ENCODE results near the gene CCDC38.

Gene CCDC38

GRCh38 chr12:95896846-95897245, 45.6 kb downstream of the CCDC38 start:
- Histone ChIP-seq H3K27me3 (ENCODE audit: insufficient read depth, low read length) (no peaks in the 10 kb centered on the region), H3K36me3 (ENCODE audit: insufficient read depth, low read length) (no peaks in the 10 kb centered on the region), H3K4me1 (ENCODE audit: insufficient read depth, low read length) (no peaks in the 10 kb centered on the region), H2AFZ (ENCODE audit: low read depth, low read length) (no peak overlapping the region), H3K4me3 (ENCODE audit: low read length) (no peak overlapping the region), H3K9me3 (ENCODE audit: low read length) (no peaks in the 10 kb centered on the region)

GRCh38 chr12:95890958-95891357, 51.5 kb downstream of the CCDC38 start:
- H3K36me3 ChIP-seq (ENCODE audit: insufficient read depth, low read length), result no peaks in the 10 kb centered on the region
- no peak overlapping the region for H3K4me3 ChIP-seq (ENCODE audit: low read length)
- H3K4me1 ChIP-seq (ENCODE audit: insufficient read depth, low read length), result no peaks in the 10 kb centered on the region
- H3K27me3 ChIP-seq (ENCODE audit: insufficient read depth, low read length), result no peaks in the 10 kb centered on the region
- no peak overlapping the region for H2AFZ ChIP-seq (ENCODE audit: low read depth, low read length)
- no peaks in the 10 kb centered on the region for H3K9me3 ChIP-seq (ENCODE audit: low read length)

GRCh38 chr12:95887311-95887710, 55.1 kb downstream of the CCDC38 start:
- Histone ChIP-seq H3K4me1 (ENCODE audit: insufficient read depth, low read length) (no peaks in the 10 kb centered on the region), H2AFZ (ENCODE audit: low read depth, low read length) (no peak overlapping the region)

GRCh38 chr12:95884998-95885397, 57.4 kb downstream of the CCDC38 start:
- no peak overlapping the region for H2AFZ ChIP-seq (ENCODE audit: low read depth, low read length)
- peaks cover 2% of the 10 kb centered on the region for H3K4me1 ChIP-seq (ENCODE audit: insufficient read depth, low read length)
- H3K4me3 ChIP-seq (ENCODE audit: low read length), result no peak overlapping the region
- no peaks in the 10 kb centered on the region for H3K36me3 ChIP-seq (ENCODE audit: insufficient read depth, low read length)
- no peaks in the 10 kb centered on the region for H3K27me3 ChIP-seq (ENCODE audit: insufficient read depth, low read length)
- H3K9me3 ChIP-seq (ENCODE audit: low read length), result peaks cover 5% of the 10 kb centered on the region

More at GRCh38 chr12:95887311-95887710, 55.1 kb downstream of the CCDC38 start:
- Histone ChIP-seq H3K9me3 (ENCODE audit: low read length) (peaks cover 5% of the 10 kb centered on the region), H3K27me3 (ENCODE audit: insufficient read depth, low read length) (no peaks in the 10 kb centered on the region), H3K4me3 (ENCODE audit: low read length) (no peak overlapping the region), H3K36me3 (ENCODE audit: insufficient read depth, low read length) (no peaks in the 10 kb centered on the region)

- no peaks in the 10 kb centered on the region for H3K27me3 ChIP-seq (ENCODE audit: insufficient read depth, low read length)
- H2AFZ ChIP-seq (ENCODE audit: low read depth, low read length), result no peak overlapping the region
- no peaks in the 10 kb centered on the region for H3K36me3 ChIP-seq (ENCODE audit: insufficient read depth, low read length)
- H3K4me3 ChIP-seq (ENCODE audit: low read length), result no peak overlapping the region
- H3K9me3 ChIP-seq (ENCODE audit: low read length), result peaks cover 5% of the 10 kb centered on the region
- H3K4me1 ChIP-seq (ENCODE audit: insufficient read depth, low read length), result peaks cover 2% of the 10 kb centered on the region
These were observed 59.5 kb downstream of the CCDC38 start for GRCh38 chr12:95882873-95883272.

GRCh38 chr12:95882080-95882479, 60.3 kb downstream of the CCDC38 start:
- Histone ChIP-seq H3K4me1 (ENCODE audit: insufficient read depth, low read length) (peaks cover 2% of the 10 kb centered on the region), H3K27me3 (ENCODE audit: insufficient read depth, low read length) (no peaks in the 10 kb centered on the region), H3K4me3 (ENCODE audit: low read length) (no peak overlapping the region), H2AFZ (ENCODE audit: low read depth, low read length) (no peak overlapping the region), H3K9me3 (ENCODE audit: low read length) (peaks cover 5% of the 10 kb centered on the region), H3K36me3 (ENCODE audit: insufficient read depth, low read length) (no peaks in the 10 kb centered on the region)

GRCh38 chr12:95881331-95881955, 61.0 kb downstream of the CCDC38 start:
- H2AFZ ChIP-seq (ENCODE audit: low read depth, low read length), result no peak overlapping the region

GRCh38 chr12:95880895-95881294, 61.5 kb downstream of the CCDC38 start:
- peaks cover 5% of the 10 kb centered on the region for H3K9me3 ChIP-seq (ENCODE audit: low read length)
- H2AFZ ChIP-seq (ENCODE audit: low read depth, low read length), result no peak overlapping the region
- H3K36me3 ChIP-seq (ENCODE audit: insufficient read depth, low read length), result no peaks in the 10 kb centered on the region
- peaks cover 2% of the 10 kb centered on the region for H3K4me1 ChIP-seq (ENCODE audit: insufficient read depth, low read length)
- no peaks in the 10 kb centered on the region for H3K27me3 ChIP-seq (ENCODE audit: insufficient read depth, low read length)
- no peak overlapping the region for H3K4me3 ChIP-seq (ENCODE audit: low read length)

More at GRCh38 chr12:95881331-95881955, 61.0 kb downstream of the CCDC38 start:
- Histone ChIP-seq H3K36me3 (ENCODE audit: insufficient read depth, low read length) (no peaks in the 10 kb centered on the region), H3K4me1 (ENCODE audit: insufficient read depth, low read length) (peaks cover 2% of the 10 kb centered on the region), H3K27me3 (ENCODE audit: insufficient read depth, low read length) (no peaks in the 10 kb centered on the region), H3K9me3 (ENCODE audit: low read length) (peaks cover 5% of the 10 kb centered on the region), H3K4me3 (ENCODE audit: low read length) (no peak overlapping the region)

GRCh38 chr12:95877622-95878021, 64.8 kb downstream of the CCDC38 start:
- Histone ChIP-seq H3K4me3 (ENCODE audit: low read length) (no peak overlapping the region), H2AFZ (ENCODE audit: low read depth, low read length) (no peak overlapping the region), H3K27me3 (ENCODE audit: insufficient read depth, low read length) (no peaks in the 10 kb centered on the region), H3K4me1 (ENCODE audit: insufficient read depth, low read length) (peaks cover 2% of the 10 kb centered on the region), H3K36me3 (ENCODE audit: insufficient read depth, low read length) (peaks cover 5% of the 10 kb centered on the region), H3K9me3 (ENCODE audit: low read length) (no peaks in the 10 kb centered on the region)

GRCh38 chr12:95874452-95874851, 68.0 kb downstream of the CCDC38 start:
- H3K27me3 ChIP-seq (ENCODE audit: insufficient read depth, low read length), result no peaks in the 10 kb centered on the region
- no peaks in the 10 kb centered on the region for H3K4me1 ChIP-seq (ENCODE audit: insufficient read depth, low read length)
- H3K9me3 ChIP-seq (ENCODE audit: low read length), result no peaks in the 10 kb centered on the region
- H3K36me3 ChIP-seq (ENCODE audit: insufficient read depth, low read length), result peaks cover 6% of the 10 kb centered on the region
- H2AFZ ChIP-seq (ENCODE audit: low read depth, low read length), result no peak overlapping the region
- H3K4me3 ChIP-seq (ENCODE audit: low read length), result no peak overlapping the region

GRCh38 chr12:95870897-95871296, 71.5 kb downstream of the CCDC38 start:
- H3K27me3 ChIP-seq (ENCODE audit: insufficient read depth, low read length), result no peaks in the 10 kb centered on the region
- H3K9me3 ChIP-seq (ENCODE audit: low read length), result no peaks in the 10 kb centered on the region
- H3K4me1 ChIP-seq (ENCODE audit: insufficient read depth, low read length), result no peaks in the 10 kb centered on the region
- H3K36me3 ChIP-seq (ENCODE audit: insufficient read depth, low read length), result peaks cover 38% of the 10 kb centered on the region
- H2AFZ ChIP-seq (ENCODE audit: low read depth, low read length), result no peak overlapping the region
- no peak overlapping the region for H3K4me3 ChIP-seq (ENCODE audit: low read length)

GRCh38 chr12:95863337-95863736, 79.1 kb downstream of the CCDC38 start:
- Histone ChIP-seq H3K4me3 (ENCODE audit: low read length) (no peak overlapping the region), H3K27me3 (ENCODE audit: insufficient read depth, low read length) (no peaks in the 10 kb centered on the region), H3K4me1 (ENCODE audit: insufficient read depth, low read length) (peaks cover 4% of the 10 kb centered on the region), H2AFZ (ENCODE audit: low read depth, low read length) (no peak overlapping the region), H3K9me3 (ENCODE audit: low read length) (peaks cover 11% of the 10 kb centered on the region), H3K36me3 (ENCODE audit: insufficient read depth, low read length) (peaks cover 65% of the 10 kb centered on the region)

GRCh38 chr12:95862038-95862437, 80.4 kb downstream of the CCDC38 start:
- no peak overlapping the region for H3K4me3 ChIP-seq (ENCODE audit: low read length)
- H2AFZ ChIP-seq (ENCODE audit: low read depth, low read length), result no peak overlapping the region
- no peaks in the 10 kb centered on the region for H3K27me3 ChIP-seq (ENCODE audit: insufficient read depth, low read length)
- peaks cover 55% of the 10 kb centered on the region for H3K36me3 ChIP-seq (ENCODE audit: insufficient read depth, low read length)
- H3K9me3 ChIP-seq (ENCODE audit: low read length), result peaks cover 11% of the 10 kb centered on the region
- H3K4me1 ChIP-seq (ENCODE audit: insufficient read depth, low read length), result peaks cover 11% of the 10 kb centered on the region
